ENCODE results near the gene CGN.
"Not testable (repeated sequence)": the region's sequence is repeated elsewhere in the genome, so short reads cannot be mapped to it uniquely, and the experiment has no call there.

CGN gene

DNA sequence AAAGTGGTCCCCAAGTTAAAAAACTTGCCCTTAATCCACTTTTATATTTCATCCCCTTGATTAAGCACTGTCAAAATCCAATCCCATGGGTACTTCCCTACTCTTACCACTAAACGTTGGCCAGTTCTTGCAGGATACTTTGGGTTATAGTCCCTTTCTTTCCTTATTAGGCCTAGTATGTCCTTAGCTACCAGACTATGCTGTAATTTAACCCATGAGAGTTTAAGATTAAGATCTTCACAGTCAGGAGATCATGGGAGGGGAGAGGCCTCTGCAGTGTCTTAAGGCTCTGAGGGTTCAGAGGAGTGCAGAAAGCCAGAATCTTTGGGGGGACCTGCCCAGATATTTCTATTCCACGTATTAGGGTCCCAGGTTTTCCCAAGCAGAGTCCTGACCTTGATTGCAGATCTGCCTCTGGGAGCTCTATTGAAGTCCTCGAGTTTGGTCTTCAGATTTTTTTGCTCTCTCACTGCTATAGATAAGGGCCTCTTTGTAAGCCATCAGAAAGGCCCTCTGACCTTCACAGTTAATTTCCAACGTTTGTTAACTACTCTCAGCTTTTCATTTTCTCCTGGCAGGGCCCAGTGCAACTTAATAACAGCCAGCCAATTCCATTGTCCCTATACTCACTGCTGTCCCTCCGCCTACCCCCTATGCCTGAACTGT lies 9.0 kb upstream of the CGN start:
- no peak for DNase-seq (ENCODE audit: low read depth)

DNA sequence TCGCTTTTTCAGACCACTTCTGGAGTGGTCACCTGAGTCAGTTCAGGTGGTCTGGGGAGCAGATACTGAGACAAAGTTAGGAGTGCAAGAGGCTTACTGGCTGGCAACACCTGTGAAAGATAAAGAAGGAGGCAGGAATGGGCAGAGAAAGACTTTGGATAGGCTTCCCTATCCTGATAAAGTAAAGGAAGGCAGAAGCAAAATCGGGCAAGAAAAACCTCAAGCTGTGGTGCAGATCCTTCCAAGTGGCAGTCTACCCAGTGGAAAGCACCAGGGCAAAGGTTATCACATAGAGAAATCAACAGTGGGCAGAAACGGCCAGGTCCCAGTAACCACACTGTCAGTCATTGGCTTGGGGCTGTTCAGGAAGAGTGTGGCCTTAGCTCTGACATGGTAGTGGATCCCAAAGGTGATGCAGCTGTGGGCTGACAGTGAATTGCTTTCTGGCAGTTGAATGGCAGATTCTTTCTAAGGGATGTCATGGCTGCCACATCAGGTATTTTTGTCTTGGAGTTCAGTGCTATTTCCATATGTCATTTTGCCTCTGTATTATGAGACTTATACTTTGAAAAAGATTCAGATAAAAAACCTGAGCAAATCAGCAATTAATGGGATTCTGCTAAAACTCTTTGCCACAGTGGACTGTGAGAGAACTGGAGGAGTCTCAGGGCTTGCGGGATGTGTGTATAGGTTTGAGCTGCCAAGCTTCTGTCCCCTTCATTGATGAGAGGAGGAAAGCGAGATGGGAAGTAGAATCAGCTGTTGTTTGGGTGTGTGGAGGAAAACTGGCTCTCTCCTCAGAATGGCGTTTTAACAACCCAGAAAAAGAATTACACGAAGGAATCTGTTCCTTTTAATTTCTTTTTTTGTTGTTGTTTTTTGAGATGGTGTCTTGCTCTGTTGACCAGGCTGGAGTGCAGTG lies 8.1 kb upstream of the CGN start:
- no peak for DNase-seq (ENCODE audit: low read depth)

DNA sequence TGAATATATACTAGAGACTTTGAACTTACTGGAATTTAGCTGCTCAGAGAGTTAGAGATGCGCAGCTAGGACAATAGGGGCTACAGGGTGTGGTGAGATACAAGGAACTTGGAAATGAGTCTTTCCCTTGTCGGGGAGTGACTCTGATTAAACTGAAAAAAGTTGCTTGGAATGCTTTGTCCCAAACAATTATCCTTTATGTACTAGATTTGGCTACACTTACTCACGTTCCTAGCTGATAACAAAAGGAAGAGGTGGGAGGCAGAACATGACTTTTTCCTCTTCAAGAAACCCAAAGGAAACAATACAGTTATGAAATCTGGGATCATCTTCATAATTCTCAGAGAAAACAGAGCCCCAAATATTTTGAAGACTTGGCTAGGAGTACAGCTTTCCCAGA lies 6.9 kb upstream of the CGN start:
- no peak for DNase-seq (ENCODE audit: low read depth)

DNA sequence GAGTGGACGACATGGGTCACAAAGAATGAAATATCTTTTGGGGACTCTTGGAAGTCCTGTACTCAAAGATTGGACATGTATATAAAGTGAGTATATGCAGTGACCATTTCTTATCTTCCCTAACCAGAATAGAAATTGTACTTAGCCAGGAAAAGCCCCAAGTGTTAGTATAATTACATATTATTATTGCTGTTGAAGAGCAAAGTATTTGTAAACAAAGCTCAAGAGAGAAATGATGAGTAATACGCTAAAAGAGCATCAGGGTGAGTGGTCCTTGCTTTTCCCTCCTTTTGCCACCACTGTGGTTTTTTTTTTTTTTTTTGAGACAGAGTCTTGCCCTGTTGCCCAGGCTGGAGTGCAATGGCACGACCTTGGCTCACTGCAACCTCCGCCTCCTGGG lies 6.4 kb upstream of the CGN start:
- DNase-seq (ENCODE audit: low read depth) = no peak

DNA sequence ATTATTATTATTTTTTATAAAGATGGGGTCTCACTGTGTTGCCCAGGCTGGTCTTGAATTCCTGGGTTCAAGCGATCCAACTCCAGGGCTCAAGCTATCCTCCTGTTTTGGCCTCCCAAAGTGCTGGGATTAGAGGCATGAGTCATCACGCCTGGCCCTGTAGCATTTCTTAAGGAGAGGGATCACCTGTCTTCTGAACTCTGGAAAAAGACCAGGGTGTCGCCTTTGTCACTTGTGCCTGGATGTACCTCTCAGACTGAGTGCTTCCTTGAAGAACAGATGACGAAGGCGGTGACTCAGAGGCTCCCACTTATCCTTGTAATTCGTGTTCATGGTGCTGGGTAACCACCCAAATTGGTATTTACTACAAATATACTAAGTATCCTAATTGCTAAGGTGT lies 2.4 kb upstream of the CGN start:
- DNase-seq (ENCODE audit: low read depth) = no peak

DNA sequence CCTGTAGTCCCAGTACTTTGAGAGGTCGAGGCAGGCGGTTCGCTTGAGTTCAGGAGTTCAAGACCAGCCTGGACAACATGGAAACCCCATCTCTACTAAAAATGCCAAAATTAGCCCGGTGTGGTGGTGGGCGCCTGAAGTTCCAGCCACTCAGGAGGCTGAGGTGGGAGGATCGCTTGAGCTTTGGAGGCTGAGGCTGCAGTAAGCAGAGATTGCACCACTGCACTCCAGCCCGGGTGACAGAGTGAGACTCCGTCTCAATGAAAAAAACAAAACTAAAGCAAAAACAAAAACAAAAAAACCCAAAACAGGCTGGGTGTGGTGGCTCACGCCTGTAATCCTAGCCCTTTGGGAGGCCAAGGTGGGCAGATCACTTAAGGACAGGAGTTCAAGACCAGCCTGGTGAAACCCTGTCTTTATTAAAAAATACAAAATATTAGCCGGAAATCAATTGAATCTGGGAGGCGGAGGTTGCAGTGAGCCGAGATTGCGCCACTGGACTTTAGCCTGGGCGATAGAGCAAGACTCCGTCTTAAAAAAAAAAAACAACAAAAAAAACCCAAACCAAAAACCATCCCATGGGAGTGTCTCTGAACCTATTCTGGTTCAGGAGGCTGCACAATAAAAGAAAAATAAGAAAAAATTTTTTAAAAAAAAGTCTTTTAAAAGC lies 1.7 kb upstream of the CGN start:
- no peak for DNase-seq (ENCODE audit: low read depth)

DNA sequence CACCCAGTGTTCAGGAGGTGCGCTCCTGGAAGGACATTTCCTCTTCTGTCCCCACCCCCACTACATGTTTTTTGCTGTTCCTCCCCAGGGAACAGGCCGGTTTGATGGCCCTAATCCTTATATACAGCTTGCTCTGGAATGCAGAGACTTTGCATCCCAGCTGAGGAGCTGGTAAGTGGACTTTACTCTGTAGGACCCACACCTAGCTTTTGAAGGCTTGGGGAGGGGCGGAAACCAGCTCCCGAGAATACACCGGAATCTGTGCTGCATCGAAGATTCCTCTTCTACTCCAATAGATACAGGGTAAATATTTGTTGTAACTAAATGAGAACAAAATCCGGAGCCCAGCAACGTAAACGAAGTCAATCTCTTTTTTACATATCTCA lies 1.2 kb upstream of the CGN start:
- no peak for DNase-seq (ENCODE audit: low read depth)

DNA sequence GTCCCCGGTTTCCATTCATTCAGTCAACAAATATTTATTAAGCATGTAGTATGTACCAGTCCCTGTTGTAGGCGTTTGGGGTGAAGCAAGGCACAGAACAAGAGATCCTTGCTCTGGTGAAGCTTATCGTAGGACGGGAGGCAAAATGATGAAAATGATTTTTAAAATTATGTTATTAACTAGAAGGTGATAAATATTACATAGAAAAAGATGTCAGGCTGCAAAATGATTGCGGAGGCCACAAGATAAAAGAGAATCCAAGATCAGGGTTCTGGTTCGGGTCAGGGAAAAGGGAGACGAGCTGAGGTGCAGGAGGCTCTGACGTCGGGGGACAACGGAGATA lies 602 bp upstream of the CGN start:
- DNase-seq (ENCODE audit: low read depth) = no peak

DNA sequence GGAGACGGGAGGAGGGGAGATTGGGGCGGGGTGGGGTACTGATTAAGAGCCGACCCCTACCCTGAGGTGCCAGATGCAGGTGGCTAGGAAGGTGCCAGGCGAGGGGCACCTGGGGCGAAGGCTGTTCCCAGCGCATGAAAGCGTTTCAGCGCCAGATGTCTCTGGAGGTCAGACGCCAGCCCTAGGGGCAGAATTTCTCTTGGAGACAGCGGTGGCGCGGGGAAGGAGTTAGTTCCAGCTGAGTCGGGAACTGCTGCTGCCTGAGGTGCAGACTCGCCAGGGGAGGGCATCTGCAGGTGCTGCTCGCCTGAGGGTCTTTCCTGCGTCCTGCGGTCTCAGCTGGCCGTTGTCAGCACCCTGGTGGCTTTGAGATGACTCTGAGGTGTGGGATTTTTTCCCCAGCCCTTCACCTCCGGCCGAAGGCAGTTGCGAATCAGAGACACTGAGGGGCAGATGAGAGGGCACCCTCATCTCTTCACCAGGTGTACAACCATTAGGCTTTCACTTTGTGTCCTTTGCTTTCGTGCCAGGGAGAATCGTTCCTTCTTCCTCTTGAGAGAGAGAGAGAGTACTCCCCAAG lies 539 bp downstream of the CGN start:
- no peak for DNase-seq (ENCODE audit: low read depth)

DNA sequence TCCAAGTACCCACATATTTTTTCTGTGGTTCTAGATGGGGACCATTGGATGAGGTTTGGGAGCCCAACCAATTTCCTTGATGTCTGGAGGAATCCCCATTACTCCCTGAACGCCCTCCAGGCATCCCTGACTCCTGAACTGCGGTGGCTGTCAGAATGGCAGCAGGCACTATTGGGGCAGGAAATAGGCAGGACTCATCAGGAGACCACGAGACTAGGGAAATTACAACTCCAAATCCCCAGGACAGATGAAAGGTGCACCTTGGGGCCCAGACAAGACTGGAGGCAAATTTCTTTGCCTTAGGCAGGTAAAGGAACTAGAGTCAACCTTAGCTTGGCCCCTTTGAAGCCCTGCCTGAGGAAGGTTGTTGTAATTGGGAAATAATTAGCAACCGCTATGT lies 1.1 kb downstream of the CGN start:
- no peak for DNase-seq (ENCODE audit: low read depth)

DNA sequence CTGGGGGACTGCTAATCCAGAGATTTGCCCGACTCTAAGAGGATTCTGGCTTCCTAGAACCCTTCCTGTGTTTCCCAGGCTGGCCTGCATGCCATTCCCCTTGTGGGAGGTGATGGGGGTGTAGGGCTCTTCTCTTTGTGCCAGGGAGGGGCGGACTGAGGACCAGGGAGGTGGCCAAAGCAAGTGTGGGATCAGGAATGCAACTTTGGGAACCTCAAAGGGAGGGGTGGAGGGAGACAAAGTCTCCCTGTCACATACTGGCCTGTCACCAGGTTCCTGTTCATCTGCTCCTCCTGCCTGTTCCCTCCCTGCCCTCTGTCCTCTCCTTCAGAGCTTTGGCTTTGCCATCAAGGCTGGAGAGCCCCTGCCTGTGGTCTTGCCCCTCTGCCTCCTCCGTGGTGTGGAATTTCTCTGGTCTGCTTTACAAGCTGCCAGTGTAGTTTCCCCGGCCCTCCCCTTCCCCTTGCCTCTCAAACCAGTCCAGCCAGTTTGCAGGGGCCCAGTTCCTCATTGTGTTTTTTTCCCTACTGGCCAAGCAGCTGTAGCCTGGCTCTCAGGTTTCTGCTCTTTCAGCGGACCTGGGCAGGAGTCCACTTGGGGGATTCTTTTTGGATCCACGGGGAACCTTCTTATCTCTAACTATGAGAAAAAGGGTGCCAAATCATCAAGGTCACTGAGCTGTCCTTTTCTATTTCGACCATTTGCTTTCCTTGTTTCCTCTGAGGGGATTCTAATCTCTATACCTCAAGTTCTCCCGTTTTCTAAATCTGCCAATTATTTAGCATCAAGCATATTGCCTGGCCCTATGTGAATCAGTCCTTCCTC lies 1.8 kb downstream of the CGN start:
- no peak for DNase-seq (ENCODE audit: low read depth)

DNA sequence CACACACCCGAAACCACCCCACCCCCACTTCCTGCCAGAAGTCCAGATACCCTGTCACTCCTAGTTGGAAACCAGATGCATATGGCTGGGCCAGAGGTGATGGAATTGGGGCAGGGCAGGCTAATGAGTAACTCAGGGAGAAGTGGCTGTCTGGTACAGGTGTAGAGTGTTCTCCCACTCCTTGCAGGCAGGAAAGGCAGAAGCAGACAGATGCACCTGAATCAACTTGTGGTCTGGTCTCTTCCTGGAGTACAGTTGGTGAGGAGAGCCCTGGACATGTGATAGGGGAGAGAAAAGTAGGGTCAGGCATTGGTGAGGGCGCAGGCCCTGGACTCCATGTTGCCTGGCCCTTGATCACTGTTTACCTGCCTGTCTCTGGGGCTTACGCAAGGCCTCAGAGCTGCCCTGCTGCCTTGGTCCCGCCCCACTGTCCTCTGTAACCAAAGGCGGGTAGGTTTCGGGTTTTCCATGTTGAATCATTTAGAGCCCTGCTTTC lies 2.5 kb downstream of the CGN start:
- no peak for DNase-seq (ENCODE audit: low read depth)

DNA sequence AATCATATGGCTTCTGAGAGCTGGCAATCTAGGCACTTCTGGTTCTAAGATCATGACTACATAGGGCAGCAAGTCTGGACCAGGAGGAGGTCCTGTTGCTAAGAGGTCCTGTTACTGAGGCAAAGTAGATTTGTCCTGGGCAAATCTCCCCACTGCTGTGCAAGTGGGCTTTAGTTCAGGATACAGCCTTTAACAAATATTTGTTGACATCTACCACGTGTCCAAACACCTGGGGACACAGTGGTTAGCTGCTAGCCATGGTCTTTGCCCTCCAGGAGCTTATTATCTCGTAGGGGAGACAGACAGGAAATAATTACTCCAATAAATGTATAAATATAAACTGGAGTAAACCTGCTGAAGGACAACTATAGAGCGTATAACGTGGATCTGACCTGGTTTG lies 3.2 kb downstream of the CGN start:
- no peak for DNase-seq (ENCODE audit: low read depth)

DNA sequence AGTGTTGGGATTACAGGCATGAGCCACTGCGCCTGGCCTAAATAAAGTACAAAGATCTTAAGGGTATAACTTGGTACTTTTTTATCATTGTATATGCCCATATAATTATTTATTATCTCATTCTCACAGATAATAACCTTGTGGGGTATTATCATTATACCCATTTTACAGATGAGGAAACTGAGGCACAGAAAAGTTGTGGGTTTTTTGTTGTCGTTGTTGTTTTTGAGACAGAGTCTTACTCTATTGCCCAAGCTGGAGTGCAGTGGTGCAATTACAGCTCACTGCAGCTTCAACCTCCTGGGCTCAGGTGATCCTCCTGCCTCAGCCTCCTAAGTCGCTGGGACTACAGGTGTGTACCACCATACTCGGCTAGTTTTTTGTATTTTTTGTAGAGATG lies 4.1 kb downstream of the CGN start:
- DNase-seq (ENCODE audit: low read depth) = no peak

DNA sequence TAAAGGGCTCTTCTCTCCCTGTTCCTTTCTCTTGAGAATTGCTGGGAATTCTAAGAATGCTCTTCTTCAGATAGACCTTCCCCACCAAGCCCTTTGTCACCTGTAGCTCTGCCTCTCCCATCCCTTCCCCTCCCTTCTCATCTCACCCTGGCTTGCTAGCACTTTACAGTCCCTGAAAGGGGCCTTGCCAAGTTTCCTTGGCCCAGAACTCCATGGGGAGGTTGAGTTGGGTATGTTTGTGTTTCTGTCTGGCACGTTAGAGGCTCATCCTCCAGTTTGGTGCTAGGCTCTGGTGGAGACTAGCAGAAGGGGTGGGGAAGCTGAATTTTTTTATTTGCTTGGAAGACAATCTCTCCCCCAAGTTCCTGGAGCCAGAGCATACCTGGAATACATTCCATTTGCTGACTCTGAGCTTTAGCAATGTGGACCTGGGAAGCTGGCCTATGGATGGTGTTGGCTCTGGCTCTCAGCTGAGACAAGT lies 4.9 kb downstream of the CGN start:
- no peak for DNase-seq (ENCODE audit: low read depth)

DNA sequence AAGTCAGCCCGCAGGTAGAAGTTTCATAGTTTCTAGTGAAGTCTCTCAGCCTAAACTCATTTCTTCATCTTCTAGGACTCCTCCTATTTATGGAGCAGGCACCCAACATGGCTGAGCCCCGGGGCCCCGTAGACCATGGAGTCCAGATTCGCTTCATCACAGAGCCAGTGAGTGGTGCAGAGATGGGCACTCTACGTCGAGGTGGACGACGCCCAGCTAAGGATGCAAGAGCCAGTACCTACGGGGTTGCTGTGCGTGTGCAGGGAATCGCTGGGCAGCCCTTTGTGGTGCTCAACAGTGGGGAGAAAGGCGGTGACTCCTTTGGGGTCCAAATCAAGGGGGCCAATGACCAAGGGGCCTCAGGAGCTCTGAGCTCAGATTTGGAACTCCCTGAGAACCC lies 7.2 kb downstream of the CGN start:
- DNase-seq (ENCODE audit: low read depth) = no peak

DNA sequence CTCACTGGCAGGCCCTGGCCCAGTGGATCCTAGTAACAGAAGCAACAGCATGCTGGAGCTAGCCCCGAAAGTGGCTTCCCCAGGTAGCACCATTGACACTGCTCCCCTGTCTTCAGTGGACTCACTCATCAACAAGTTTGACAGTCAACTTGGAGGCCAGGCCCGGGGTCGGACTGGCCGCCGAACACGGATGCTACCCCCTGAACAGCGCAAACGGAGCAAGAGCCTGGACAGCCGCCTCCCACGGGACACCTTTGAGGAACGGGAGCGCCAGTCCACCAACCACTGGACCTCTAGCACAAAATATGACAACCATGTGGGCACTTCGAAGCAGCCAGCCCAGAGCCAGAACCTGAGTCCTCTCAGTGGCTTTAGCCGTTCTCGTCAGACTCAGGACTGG lies 7.7 kb downstream of the CGN start:
- no peak for DNase-seq (ENCODE audit: low read depth)

DNA sequence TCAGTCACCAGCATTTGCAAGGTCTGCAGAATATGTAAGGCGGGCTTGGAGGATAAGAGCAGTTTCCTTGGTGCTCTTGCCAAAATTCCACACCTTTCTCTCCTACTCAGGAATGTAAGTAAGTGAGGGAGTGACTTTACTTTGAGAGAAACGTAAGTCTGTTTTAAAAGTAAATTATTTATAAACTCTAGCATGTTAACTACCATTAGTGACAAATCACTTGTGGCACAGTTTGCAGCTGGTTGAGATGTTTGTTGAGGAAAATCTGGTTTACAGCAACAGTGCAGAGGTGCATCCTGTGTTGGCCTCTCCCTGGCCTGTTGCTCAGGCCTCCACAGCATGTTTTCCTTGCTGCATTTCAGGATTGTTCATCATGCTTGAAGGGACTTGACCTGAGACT lies 8.5 kb downstream of the CGN start:
- DNase-seq (ENCODE audit: low read depth) = no peak

DNA sequence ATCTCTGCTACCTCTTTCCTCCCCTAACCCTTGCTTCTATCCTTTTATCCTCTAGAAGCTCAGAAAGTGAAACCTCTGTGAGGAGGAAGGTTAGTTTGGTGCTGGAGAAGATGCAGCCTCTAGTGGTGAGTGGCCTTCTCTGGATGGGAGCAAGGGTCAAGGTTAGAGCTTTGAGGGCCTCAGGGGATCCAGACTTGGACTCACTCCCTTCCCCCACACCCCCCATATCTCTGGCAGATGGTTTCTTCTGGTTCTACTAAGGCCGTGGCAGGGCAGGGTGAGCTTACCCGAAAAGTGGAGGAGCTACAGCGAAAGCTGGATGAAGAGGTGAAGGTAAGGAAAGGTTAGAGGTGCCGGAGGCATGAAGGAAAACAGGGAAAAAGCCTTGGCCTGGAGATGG lies 9.2 kb downstream of the CGN start:
- DNase-seq (ENCODE audit: low read depth) = no peak

DNA sequence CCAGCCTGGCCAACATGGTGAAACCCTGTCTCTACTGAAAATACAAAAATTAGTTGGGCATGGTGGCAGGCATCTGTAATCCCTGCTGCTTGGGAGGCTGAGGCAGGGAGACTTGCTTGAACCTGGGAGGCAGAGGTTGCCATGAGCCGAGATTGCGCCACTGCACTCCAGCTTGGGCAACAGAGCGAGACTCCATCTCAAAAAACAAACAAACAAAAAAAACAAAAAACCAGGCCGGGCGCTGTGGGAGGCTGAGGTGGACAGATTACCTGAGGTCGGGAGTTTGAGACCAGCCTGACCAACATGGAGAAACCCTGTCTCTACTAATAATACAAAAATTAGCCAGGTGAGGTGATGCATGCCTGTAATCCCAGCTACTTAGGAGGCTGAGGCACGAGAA lies 11.2 kb downstream of the CGN start:
- DNase-seq (ENCODE audit: low read depth) = not testable (repeated sequence)

DNA sequence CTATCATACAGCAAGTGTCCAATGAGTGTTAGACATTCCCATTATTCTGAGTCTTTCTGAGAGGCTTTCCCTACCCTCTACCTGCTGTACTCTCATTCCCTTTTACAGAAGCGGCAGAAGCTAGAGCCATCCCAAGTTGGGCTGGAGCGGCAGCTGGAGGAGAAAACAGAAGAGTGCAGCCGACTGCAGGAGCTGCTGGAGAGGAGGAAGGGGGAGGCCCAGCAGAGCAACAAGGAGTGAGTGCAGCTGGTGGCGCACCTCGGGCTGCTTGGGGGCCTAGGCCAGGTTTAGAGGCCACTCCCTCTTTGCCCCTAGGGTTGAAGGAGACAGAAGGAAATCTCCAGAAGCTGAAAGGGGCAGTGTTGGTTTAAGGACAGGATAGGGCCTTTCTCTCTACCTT lies 12.1 kb downstream of the CGN start:
- no peak for DNase-seq (ENCODE audit: low read depth)

DNA sequence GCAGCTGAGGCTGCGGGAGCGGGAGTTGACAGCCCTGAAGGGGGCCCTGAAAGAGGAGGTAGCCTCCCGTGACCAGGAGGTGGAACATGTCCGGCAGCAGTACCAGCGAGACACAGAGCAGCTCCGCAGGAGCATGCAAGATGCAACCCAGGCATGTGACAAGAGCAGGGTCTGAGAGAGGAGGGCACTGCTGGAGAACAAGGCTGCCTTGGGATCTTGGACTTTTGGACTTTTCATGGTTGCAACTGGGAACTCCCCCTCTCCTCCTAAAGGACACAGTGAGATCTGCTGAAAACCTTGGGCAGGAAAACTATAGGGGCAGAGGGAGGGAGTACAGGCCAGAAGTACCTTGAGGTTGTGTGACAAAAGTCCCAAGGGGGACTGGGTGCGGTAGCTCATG lies 13.5 kb downstream of the CGN start:
- no peak for DNase-seq (ENCODE audit: low read depth)

Measured in fibroblast of the conjunctiva (primary cell).